ENCODE results near the gene IL17RB.

IL17RB gene

DNA sequence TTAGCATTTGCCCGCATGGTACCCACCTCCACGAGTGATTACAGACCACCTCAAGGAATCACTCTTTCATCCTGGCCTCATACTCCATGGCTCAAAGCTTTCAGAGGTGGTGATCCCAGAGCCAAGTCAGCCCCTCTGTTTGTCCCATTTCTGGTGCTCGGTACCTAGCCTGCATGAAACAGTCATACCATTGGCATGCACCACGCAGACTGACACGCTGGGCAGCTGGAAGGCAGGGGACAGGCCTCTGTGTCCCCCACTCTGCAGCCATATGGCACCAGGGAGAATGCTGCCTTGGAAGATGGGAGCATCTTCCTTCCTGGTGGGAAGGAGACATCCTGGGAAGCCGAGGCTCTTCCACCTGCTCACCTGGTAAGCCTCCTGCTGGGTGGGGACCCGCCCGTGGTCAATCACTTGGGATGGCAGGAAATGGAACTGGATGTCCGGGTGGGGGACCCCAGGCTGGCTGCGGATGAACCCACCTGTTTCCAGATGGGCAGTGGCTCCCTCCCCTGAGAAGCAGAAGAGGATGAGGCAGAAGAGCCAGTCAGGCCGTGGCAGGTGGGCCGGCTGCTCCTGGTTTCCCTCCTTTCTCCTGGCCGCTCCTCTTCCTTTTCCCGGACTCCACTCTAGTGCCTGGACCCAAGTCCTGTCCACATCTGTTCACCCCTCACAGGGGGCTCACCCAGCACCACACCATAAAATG, 27.1 kb upstream of the IL17RB start:
- no peak overlapping the region for H3K4me3 Mint-ChIP-seq

DNA sequence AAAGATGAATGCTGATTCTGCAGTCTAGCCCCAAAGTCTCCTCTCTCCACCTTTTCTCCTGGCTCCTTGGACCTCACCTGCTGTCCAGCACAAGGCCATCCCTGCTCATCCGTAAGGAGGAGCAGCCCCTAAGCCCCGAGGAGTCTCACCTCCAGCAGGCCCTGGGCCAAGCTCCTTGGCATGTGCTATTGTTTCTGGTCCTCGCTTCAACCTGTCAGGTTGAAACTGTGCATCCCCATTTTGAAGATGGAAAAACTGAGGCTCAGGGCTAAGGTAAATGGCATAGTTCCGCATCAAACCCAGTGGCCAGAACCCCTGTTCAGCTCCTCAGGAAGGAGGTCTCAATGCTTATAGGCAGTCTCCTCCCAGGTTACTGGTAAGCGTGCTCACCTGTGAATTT, 26.3 kb upstream of the IL17RB start:
- Mint-ChIP-seq H3K27ac (no peak overlapping the region), H3K27me3 (no peaks in the 10 kb centered on the region), H3K36me3 (no peaks in the 10 kb centered on the region), H3K4me1 (ENCODE audit: low read depth) (no peaks in the 10 kb centered on the region), H3K9me3 (ENCODE audit: low read depth) (no peaks in the 10 kb centered on the region), H3K4me3 (no peak overlapping the region)

More for the DNA sequence above, 27.1 kb upstream of the IL17RB start:
- Mint-ChIP-seq H3K4me1 (ENCODE audit: low read depth) (no peaks in the 10 kb centered on the region), H3K36me3 (no peaks in the 10 kb centered on the region), H3K27ac (no peak overlapping the region), H3K9me3 (ENCODE audit: low read depth) (no peaks in the 10 kb centered on the region), H3K27me3 (no peaks in the 10 kb centered on the region)

DNA sequence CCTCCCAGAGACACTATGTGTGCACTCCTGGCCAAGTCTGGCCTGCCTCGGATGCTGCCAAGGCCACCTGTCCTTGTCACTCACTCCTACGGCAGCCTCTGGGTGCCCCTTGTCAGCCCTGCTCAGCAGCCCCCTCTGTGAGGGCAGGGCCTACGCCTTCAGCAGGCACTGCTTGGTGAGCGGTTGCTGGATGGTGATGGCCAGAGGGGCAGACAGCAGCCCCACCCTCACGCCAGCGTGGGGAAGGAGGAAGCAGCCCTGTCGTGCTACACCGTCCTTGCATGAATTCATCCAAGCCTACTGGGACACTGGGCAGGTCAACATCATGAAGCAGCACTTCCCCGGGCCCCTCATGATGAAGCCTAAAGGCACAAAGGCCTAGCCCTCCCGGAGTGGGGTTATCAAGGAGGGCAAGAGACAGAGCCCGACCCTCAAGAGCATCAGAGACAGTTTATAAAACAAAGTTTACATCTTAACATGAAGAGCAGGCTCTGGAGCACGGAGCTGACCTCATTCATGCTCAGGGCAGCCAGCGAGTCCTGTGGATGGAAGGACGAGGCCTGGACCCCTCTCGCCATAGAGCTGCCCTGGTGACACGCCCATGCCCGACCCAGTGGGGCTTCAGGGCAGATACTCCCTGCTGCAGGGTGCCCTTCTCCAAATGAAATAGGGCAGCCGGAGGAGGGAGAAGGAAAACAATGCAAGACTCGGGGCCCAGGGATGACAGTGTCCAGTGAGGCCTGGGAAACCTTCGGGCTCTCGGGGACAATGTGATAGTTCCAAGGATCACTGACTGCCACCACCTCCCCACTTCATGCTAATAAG, 25.4 kb upstream of the IL17RB start:
- Mint-ChIP-seq H3K27ac (no peak overlapping the region), H3K9me3 (ENCODE audit: low read depth) (no peaks in the 10 kb centered on the region), H3K27me3 (no peaks in the 10 kb centered on the region), H3K36me3 (no peaks in the 10 kb centered on the region), H3K4me1 (ENCODE audit: low read depth) (no peaks in the 10 kb centered on the region), H3K4me3 (no peak overlapping the region)

DNA sequence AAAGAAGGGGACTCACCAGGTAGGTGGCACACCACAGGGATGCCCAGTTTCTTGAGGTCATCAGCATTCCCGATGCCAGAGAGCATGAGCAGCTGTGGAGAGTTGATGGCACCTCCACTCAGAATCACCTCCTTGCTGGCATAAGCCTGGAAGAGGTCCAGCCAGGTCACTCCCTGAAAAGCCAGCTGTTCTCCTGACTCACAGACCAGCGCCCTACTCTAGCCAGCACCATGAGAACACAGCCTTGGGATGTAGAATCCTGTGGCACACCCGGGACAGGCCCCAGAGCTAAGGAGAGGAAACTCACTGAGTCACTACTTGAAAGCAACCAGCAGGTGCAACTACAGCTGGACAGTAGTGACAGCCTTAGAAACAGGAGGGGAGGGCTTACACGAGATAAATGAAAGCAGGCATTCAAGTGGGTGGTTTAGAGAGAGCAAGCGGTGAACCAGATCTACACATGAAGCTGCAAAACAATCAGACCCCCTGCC, 24.7 kb upstream of the IL17RB start:
- Mint-ChIP-seq H3K4me1 (ENCODE audit: low read depth) (no peaks in the 10 kb centered on the region), H3K27me3 (no peaks in the 10 kb centered on the region), H3K36me3 (no peaks in the 10 kb centered on the region), H3K4me3 (no peak overlapping the region), H3K9me3 (ENCODE audit: low read depth) (no peaks in the 10 kb centered on the region), H3K27ac (no peak overlapping the region)

DNA sequence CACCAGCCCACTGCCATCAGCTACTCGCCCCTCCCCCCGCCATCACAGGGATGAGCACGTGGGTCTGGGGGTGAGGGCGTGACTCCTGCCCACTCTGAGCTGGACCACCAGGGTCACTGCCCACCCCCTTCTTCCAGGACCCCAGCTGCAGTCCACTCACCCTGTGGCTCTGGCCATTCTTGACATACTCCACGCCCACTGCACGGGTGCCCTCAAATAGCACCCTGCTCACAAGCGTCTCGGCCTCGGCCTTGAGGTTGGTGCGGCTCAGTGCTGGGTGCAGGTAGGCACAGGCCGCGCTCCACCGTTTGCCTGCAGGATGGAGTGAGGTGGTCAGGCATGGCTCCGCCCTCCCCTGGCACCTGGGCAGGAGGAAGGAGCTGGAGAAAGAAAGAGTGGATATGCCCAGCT, 24.0 kb upstream of the IL17RB start:
- H3K4me3 Mint-ChIP-seq: no peak overlapping the region

DNA sequence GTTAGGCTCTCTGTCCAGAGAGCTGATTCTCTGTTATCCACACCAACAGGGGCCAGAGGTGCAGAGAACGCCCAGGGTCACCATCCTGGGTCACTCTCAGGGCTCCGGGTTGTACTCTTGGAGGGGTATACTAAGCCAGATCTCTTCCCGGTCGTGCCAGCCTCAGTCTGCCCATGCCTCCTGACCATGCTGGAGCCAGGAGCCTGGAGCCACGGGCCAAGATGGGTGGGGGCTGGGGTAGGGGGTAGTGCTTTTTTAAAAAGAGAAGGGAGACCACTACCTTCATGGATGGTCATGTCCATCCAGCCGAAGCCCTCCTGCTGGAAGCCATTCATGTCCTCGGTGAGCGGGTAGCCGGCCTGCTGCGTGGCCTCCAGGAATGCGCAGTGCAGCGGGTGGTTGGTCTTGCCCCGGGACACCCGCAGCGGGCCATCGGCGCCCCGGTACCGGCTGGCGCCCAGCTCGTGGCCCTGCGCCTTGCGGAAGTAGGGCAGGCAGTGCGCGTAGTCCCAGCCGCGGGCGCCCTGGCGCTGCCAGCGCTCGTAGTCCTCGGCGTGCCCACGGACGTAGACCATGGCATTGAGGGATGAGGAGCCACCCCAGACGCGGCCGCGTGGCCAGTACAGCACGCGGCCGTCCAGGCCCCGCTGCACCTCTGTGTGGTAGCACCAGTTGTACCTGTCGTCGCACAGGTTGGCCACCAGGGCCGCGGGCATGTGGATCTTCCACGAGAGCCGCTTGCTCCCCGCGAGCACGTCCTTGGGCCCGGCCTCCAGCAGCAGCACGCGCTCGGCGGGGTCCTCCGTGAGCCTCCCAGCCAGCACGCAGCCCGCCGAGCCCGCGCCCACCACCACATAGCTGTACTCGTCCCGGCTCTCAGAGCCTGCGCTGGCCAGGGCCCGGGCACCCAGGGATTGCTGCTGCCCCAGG, 23.1 kb upstream of the IL17RB start:
- H3K27ac Mint-ChIP-seq: no peak overlapping the region
- no peak overlapping the region for H3K4me3 Mint-ChIP-seq
- H3K36me3 Mint-ChIP-seq: no peaks in the 10 kb centered on the region
- H3K27me3 Mint-ChIP-seq: no peaks in the 10 kb centered on the region
- no peaks in the 10 kb centered on the region for H3K4me1 Mint-ChIP-seq (ENCODE audit: low read depth)
- no peaks in the 10 kb centered on the region for H3K9me3 Mint-ChIP-seq (ENCODE audit: low read depth)

More for the DNA sequence above, 24.0 kb upstream of the IL17RB start:
- H3K4me1 Mint-ChIP-seq (ENCODE audit: low read depth): no peaks in the 10 kb centered on the region
- no peak overlapping the region for H3K27ac Mint-ChIP-seq
- H3K9me3 Mint-ChIP-seq (ENCODE audit: low read depth): no peaks in the 10 kb centered on the region
- no peaks in the 10 kb centered on the region for H3K36me3 Mint-ChIP-seq
- H3K27me3 Mint-ChIP-seq: no peaks in the 10 kb centered on the region

DNA sequence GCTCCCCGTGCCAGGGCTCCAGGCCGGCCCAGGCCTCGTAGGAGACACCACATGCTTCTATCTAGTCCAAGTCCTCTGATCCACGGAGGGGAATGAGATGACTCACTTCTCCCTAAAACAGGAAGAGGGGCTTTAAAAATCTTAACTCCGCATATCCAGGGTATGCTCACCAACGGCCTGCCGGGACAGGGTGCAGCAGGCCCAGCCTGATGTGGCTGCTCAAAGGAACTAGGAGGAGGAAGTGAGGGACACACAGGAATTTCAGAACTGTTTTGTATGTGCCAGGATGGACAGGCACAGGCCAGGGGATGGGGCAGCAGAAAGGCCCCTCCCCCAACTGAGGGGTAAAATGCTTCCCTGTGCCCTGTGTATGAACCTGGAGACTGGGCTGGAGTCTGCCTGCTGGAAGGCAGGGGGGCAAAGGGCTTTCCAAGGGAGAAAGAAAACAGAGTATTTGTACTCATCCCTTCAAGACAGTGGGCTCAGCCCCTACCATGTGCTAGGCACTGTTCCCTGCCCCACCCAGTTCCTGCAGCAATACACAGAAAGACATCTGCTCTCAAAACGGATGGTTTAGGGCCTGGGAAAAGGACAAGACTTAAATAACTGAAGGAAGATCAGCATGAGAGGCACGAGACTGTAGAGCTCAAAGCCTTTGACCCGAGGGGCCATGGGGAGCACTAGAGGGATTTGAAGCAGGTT, 22.3 kb upstream of the IL17RB start:
- no peaks in the 10 kb centered on the region for H3K27me3 Mint-ChIP-seq
- H3K36me3 Mint-ChIP-seq: no peaks in the 10 kb centered on the region
- H3K27ac Mint-ChIP-seq: no peak overlapping the region
- H3K9me3 Mint-ChIP-seq (ENCODE audit: low read depth): no peaks in the 10 kb centered on the region
- no peak overlapping the region for H3K4me3 Mint-ChIP-seq
- no peaks in the 10 kb centered on the region for H3K4me1 Mint-ChIP-seq (ENCODE audit: low read depth)

DNA sequence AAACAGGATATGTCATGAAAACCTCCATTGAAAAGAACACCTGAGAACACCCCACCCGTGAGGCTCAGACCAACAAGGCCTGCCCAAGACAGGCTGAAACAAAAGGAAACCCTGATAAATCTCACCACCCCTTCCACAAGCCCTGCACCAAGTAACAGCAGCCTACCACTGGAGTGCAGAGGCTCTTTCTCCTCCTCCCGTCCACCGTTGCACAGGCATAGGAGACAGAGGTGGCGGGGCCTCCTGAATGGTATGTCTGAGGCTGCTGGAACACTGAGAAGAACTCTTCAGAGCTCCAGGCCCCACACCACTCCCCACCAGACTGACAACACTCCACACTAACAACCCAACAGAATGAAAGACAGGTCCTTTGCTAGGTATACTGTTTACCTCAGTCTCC, 21.6 kb upstream of the IL17RB start:
- Mint-ChIP-seq H3K36me3 (no peaks in the 10 kb centered on the region), H3K9me3 (ENCODE audit: low read depth) (no peaks in the 10 kb centered on the region), H3K27ac (no peak overlapping the region), H3K27me3 (no peaks in the 10 kb centered on the region), H3K4me3 (no peak overlapping the region), H3K4me1 (ENCODE audit: low read depth) (no peaks in the 10 kb centered on the region)

DNA sequence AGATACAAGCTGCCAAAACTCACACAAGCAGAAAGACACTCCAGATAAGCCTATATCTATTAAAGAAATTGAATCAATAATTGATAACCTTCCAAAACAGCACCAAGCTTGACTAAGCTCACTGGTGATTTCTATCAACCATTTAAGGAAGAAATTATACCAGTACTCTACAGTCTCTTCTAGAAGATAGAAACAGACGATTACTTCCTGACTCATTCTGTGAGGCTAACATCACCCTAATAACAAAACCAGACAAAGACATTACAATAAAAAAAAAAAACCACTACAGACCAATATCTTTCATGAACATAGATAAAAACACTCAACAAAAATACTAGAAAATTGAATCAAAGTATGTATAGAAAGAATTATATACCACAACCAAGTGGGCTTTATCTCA, 20.3 kb upstream of the IL17RB start:
- no peaks in the 10 kb centered on the region for H3K4me1 Mint-ChIP-seq (ENCODE audit: low read depth)
- no peak overlapping the region for H3K27ac Mint-ChIP-seq
- no peaks in the 10 kb centered on the region for H3K9me3 Mint-ChIP-seq (ENCODE audit: low read depth)
- H3K4me3 Mint-ChIP-seq: no peak overlapping the region
- no peaks in the 10 kb centered on the region for H3K36me3 Mint-ChIP-seq
- no peaks in the 10 kb centered on the region for H3K27me3 Mint-ChIP-seq

DNA sequence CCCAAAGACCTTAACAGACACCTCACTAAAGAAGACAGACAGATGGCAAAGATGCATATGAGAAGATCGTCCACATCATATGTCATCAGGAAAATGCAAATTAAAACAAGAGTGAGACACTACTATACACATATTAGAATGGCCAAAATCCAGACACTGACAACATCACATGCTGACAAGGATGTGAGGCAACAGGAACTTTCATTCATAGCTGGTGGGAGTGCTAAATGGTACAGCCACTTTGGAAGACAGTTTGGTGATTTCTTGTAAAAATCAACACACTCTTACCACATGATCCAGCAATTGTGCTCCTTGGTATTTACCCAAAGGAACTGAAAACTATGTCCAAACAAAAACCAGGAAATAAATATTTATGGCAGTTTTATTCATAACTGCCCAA, 17.8 kb upstream of the IL17RB start:
- no peaks in the 10 kb centered on the region for H3K27me3 Mint-ChIP-seq
- H3K36me3 Mint-ChIP-seq: no peaks in the 10 kb centered on the region
- no peaks in the 10 kb centered on the region for H3K4me1 Mint-ChIP-seq (ENCODE audit: low read depth)
- H3K9me3 Mint-ChIP-seq (ENCODE audit: low read depth): no peaks in the 10 kb centered on the region
- no peak overlapping the region for H3K4me3 Mint-ChIP-seq
- H3K27ac Mint-ChIP-seq: no peak overlapping the region

DNA sequence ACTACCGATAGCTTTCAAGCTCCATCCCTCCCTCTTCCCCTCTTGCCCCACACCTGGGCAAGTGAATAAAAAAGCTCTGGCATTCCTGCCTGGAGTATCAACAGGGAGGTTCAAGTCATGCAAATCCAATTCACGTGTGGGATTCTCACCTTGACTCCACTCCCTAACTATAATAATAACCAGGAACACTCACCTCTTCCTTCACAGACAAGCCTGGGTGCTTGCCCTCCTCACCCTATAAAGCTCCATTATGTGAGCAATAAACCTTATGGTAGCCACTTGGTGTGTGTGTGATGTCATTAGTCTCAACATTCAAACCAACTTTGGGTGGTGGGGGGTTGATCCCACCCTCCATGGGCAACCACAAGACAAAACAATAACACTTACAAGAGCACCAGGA, 16.8 kb upstream of the IL17RB start:
- H3K4me1 Mint-ChIP-seq (ENCODE audit: low read depth): no peaks in the 10 kb centered on the region
- no peaks in the 10 kb centered on the region for H3K27me3 Mint-ChIP-seq
- H3K27ac Mint-ChIP-seq: no peak overlapping the region
- H3K4me3 Mint-ChIP-seq: no peak overlapping the region
- H3K9me3 Mint-ChIP-seq (ENCODE audit: low read depth): no peaks in the 10 kb centered on the region
- H3K36me3 Mint-ChIP-seq: no peaks in the 10 kb centered on the region

DNA sequence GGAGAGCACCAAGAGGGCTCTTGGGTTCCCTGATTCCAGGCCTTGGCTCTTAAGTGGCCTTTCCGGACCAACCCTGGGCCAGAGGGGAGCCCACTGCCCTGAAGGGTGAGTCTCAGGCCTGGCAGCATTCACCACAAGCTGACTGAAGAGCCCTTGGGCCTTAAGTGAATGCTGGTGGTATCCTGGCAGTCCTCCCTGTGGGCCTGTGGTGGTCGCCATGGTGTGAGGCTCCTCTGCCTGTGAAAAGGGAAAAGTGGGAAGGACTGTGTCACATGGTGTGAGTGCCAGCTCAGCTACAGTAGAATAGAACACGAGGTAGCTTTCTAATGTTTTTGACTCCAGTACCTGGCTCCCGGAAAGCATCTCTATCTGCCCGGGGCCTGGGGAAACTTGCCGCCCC, 15.4 kb upstream of the IL17RB start:
- no peaks in the 10 kb centered on the region for H3K27me3 Mint-ChIP-seq
- no peak overlapping the region for H3K4me3 Mint-ChIP-seq
- no peaks in the 10 kb centered on the region for H3K4me1 Mint-ChIP-seq (ENCODE audit: low read depth)
- H3K36me3 Mint-ChIP-seq: no peaks in the 10 kb centered on the region
- no peak overlapping the region for H3K27ac Mint-ChIP-seq
- no peaks in the 10 kb centered on the region for H3K9me3 Mint-ChIP-seq (ENCODE audit: low read depth)

DNA sequence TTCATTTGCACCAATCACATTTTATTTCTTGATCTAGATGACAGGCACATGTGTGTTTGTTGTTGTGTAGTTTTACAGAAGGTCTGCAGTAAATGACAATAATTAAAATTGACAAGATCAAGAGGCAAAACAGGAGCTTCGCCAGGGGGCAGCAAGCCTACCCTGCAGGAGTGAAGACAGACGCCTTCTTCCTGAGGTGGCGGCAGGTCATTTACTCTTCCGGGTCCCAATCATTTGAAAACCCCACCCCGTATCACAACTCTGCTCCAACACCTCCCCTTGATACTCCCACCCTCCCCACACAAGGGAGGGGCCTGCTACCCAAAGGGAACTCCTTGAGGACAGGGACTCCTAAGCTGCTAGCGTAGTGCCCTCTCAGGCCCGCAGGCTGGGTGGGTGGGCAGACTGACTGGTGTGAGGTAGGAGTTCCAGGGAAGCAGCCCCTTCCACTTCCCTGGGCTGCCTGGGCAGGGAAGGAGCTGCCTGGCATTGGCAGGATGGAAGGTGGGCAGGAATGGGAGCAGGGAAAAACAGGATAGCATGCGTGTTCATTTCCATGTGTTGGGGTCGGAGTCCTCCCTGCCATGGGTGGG, 13.2 kb upstream of the IL17RB start:
- H3K4me1 Mint-ChIP-seq (ENCODE audit: low read depth): no peaks in the 10 kb centered on the region
- no peaks in the 10 kb centered on the region for H3K36me3 Mint-ChIP-seq
- H3K27me3 Mint-ChIP-seq: no peaks in the 10 kb centered on the region
- H3K27ac Mint-ChIP-seq: no peak overlapping the region
- H3K9me3 Mint-ChIP-seq (ENCODE audit: low read depth): no peaks in the 10 kb centered on the region
- H3K4me3 Mint-ChIP-seq: no peak overlapping the region

DNA sequence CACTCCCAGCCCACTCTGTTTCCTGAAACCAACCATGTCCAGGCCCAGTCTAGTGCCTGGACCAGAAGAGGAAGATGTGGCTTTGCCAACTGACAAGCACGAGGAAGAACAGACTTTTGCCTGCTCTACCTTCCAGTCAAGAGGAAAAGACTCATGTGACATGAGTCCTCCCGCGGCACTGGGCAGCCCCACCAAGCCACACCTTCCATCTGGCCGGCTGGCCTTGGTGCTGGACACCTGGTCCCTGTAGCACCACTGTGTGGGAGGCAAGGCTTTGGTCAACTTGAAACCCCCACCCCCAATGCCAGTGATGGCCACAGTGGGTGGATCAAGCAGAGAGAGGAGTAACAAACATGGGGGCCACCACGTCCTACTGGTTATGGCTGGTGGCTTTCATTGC, 12.7 kb upstream of the IL17RB start:
- Mint-ChIP-seq H3K27ac (no peak overlapping the region), H3K36me3 (no peaks in the 10 kb centered on the region), H3K4me1 (ENCODE audit: low read depth) (no peaks in the 10 kb centered on the region), H3K27me3 (no peaks in the 10 kb centered on the region), H3K4me3 (no peak overlapping the region), H3K9me3 (ENCODE audit: low read depth) (no peaks in the 10 kb centered on the region)
